SK-N-SH (cell line): ENCODE measurements around the gene CDK9. TPM values are rescaled to one million over a fixed set of nuclear protein-coding genes. Genes with fewer than 3 reads are reported as not detected.

Experiments used
- CTCF ChIA-PET: fragments of 300-600, 350-600 bp; formaldehyde crosslinking; extraction: SDS; loops from one replicate; lab custom pipeline; 2021; lab: Yijun Ruan, JAX
- POLR2A ChIA-PET: fragments of 350-600 bp; sonication (Branson Sonifier 250); formaldehyde crosslinking; extraction: SDS; loops from one replicate; lab custom pipeline; 2020; ENCODE audit warnings: antibody characterized with exemption, inconsistent platforms; lab: Yijun Ruan, JAX
- DNase-seq: peaks from one replicate; pipeline ENCODE4 v3.0.0; 2012
- H2AFZ ChIP-seq: fragments of 200-600 bp; sonication (generic); 2 replicates; pipeline ENCODE4 v1.8.1; 2016; ENCODE audit warnings: antibody characterized with exemption, mild to moderate bottlenecking, low read depth
- H3F3A ChIP-seq: fragments of 200-600 bp; sonication (generic); replicated peaks from 2 replicates; pipeline ENCODE3; 2016; ENCODE audit warnings: antibody characterized with exemption, mild to moderate bottlenecking; ENCODE audit not compliant: insufficient read depth
- H3K27ac ChIP-seq, 2 experiments: fragments of 200-500 bp in 1 of 2; fragments of 200-600 bp in 1 of 2; sonication (Bioruptor generic) in 1 of 2; sonication (generic), shearing (Covaris generic) in 1 of 2; 2 replicates each; pipeline versions ENCODE4 v1.5.1 to v1.6.1; 2014 to 2016; ENCODE audit warnings: low read depth in 2 of 2, inconsistent platforms in 1 of 2, low read length in 1 of 2, mild to moderate bottlenecking in 1 of 2, mixed read lengths in 1 of 2
- H3K27me3 ChIP-seq: fragments of 200-600 bp; sonication (generic), shearing (Covaris generic); 2 replicates; pipeline ENCODE4 v1.6.1; 2016; ENCODE audit warnings: mixed run types; ENCODE audit not compliant: insufficient read depth
- H3K36me3 ChIP-seq, 2 experiments: fragments of 200-500 bp in 1 of 2; fragments of 200-600 bp in 1 of 2; sonication (Bioruptor generic) in 1 of 2; sonication (generic) in 1 of 2; replicated peaks in 1 of 2; 2 replicates each; pipeline versions ENCODE3 to v1.5.1; 2014 to 2016; ENCODE audit warnings: low read length in 1 of 2, mild to moderate bottlenecking in 1 of 2; ENCODE audit not compliant: insufficient read depth in 2 of 2, control insufficient read depth in 1 of 2
- H3K4me1 ChIP-seq, 2 experiments: fragments of 200-500 bp in 1 of 2; fragments of 200-600 bp in 1 of 2; sonication (Bioruptor generic) in 1 of 2; sonication (generic), shearing (Covaris generic) in 1 of 2; 2 replicates each; pipeline versions ENCODE4 v1.5.1 to v1.6.1; 2014 to 2016; ENCODE audit warnings: low read depth in 1 of 2, low read length in 1 of 2, mixed run types in 1 of 2; ENCODE audit not compliant: insufficient read depth in 2 of 2, control insufficient read depth in 1 of 2
- H3K4me2 ChIP-seq: fragments of 200-600 bp; sonication (generic), shearing (Covaris generic); 2 replicates; pipeline ENCODE4 v1.6.1; 2017; ENCODE audit warnings: mixed run types
- H3K4me3 ChIP-seq, 2 experiments: fragments of 200-500 bp in 1 of 2; fragments of 200-600 bp in 1 of 2; sonication (Bioruptor generic) in 1 of 2; sonication (generic), shearing (Covaris generic) in 1 of 2; 2 replicates each; pipeline versions ENCODE4 v1.5.1 to v1.8.1; 2014 to 2016; ENCODE audit warnings: low read depth in 2 of 2, inconsistent platforms in 1 of 2, low read length in 1 of 2, mild to moderate bottlenecking in 1 of 2, mixed read lengths in 1 of 2, moderate library complexity in 1 of 2
- H3K79me2 ChIP-seq: fragments of 200-600 bp; sonication (generic); 2 replicates; pipeline ENCODE4 v1.8.1; 2017; ENCODE audit warnings: mild to moderate bottlenecking; ENCODE audit not compliant: insufficient read depth
- H3K9ac ChIP-seq: fragments of 200-600 bp; sonication (generic); 2 replicates; pipeline ENCODE4 v1.6.1; 2017; ENCODE audit warnings: mixed run types
- H3K9me2 ChIP-seq: fragments of 200-600 bp; sonication (generic); 2 replicates; pipeline ENCODE4 v1.6.1; 2017; ENCODE audit warnings: mixed run types
- H3K9me3 ChIP-seq: fragments of 200-600 bp; sonication (generic); 2 replicates; pipeline ENCODE4 v1.6.1; 2017; ENCODE audit warnings: mixed run types, mild to moderate bottlenecking, moderate library complexity
- H4K20me1 ChIP-seq: fragments of 200-600 bp; sonication (generic); 2 replicates; pipeline ENCODE4 v1.6.1; 2017; ENCODE audit warnings: mild to moderate bottlenecking, mixed run types; ENCODE audit not compliant: insufficient read depth
- CTCF ChIP-seq: fragments of 200-600 bp; sonication (generic); IDR thresholded peaks from 2 replicates; pipeline ENCODE4 v1.6.1; 2017; ENCODE audit warnings: antibody characterized with exemption, mild to moderate bottlenecking, moderate library complexity
- EP300 ChIP-seq, 2 experiments: IDR thresholded peaks; 2 replicates each; pipeline versions ENCODE4 v1.4.0 to v1.6.1; 2012; ENCODE audit warnings: borderline replicate concordance in 1 of 2, low read depth in 1 of 2, low read length in 1 of 2
- GATA2 ChIP-seq: sonication (generic); formaldehyde crosslinking; IDR thresholded peaks from 2 replicates; pipeline ENCODE4 v1.5.0; 2020; ENCODE audit warnings: mild to moderate bottlenecking, missing genetic modification reagents
- JUND ChIP-seq: IDR thresholded peaks from 2 replicates; pipeline ENCODE4 v1.4.0; 2012
- NFIC ChIP-seq: IDR thresholded peaks from 2 replicates; pipeline ENCODE4 v1.4.0; 2012; ENCODE audit warnings: borderline replicate concordance
- RCOR1 ChIP-seq: fragments of 150-350 bp; IDR thresholded peaks from 2 replicates; pipeline ENCODE4 v1.6.1; 2017; ENCODE audit warnings: antibody characterized with exemption, low read length
- REST ChIP-seq: IDR thresholded peaks from 2 replicates; pipeline ENCODE4 v1.6.1; 2012; ENCODE audit warnings: mild to moderate bottlenecking, low read depth, low read length, moderate library complexity
- SIN3A ChIP-seq: IDR thresholded peaks from 2 replicates; pipeline ENCODE4 v1.6.1; 2012; ENCODE audit warnings: low read depth, mild to moderate bottlenecking, low read length, moderate library complexity, borderline replicate concordance
- YY1 ChIP-seq: IDR thresholded peaks from 2 replicates; pipeline ENCODE4 v1.4.0; 2012; ENCODE audit warnings: low read depth, mild to moderate bottlenecking
- WGBS: methylation state at CpG from one replicate; pipeline ENCODE4 v1.1.6; 2017; ENCODE audit warnings: low lambda C conversion rate; 5-methylcytosine and 5-hydroxymethylcytosine counted together
- polyA plus RNA-seq, 3 experiments: library from polyadenylated mRNA; depleted of rRNA; stranded (reverse); fragments of >200 nt; gene quantifications; 2 replicates each; pipeline ENCODE4 v1.2.3, GENCODE V29; 2012

The CDK9 gene
- polyA plus RNA-seq, 1 of the 3 experiments (the other 2 are of a cell fraction) = 82.7 TPM

- Histone ChIP-seq H3K36me3 (no peaks in the 10 kb centered on the region), H3K9me3 (no peaks in the 10 kb centered on the region), H3K4me2 (no peak overlapping the region), H3F3A (no peaks in the 10 kb centered on the region), H3K9me2 (no peaks in the 10 kb centered on the region), H3K4me3 (no peak overlapping the region), H2AFZ (no peak overlapping the region), H3K27me3 (no peaks in the 10 kb centered on the region), H3K9ac (no peak overlapping the region), H3K4me1 (peaks cover 0 to 18% of the 10 kb centered on the region in 2 experiments; a peak in 1 of 4 replicates), H3K27ac (no peak overlapping the region), H4K20me1 (no peaks in the 10 kb centered on the region), H3K79me2 (no peaks in the 10 kb centered on the region)
- ChIA-PET CTCF (interaction anchor here (2.7 to 7.4 kb wide), 2 partner anchors 8 to 42 kb away, joined by 20 to 36 read pairs; partner anchors contain the start of gene TOR2A), POLR2A (no interaction called here)
- 68% methylated on average over 3 of the region's 5 CpGs for WGBS
- TF ChIP-seq JUND = no peak
- no peak for TF ChIP-seq RCOR1
- TF ChIP-seq REST = no peak
- no peak for TF ChIP-seq NFIC
- TF ChIP-seq YY1 = no peak
- TF ChIP-seq SIN3A = no peak
- no peak for DNase-seq
Observed at GRCh38 chr9:127776924-127777289, 8.9 kb upstream of the CDK9 start.

- Histone ChIP-seq H3K4me3 (no peak overlapping the region), H3K4me1 (peaks cover 0 to 18% of the 10 kb centered on the region in 2 experiments; a peak in 1 of 4 replicates), H3K9me3 (no peaks in the 10 kb centered on the region), H3K36me3 (no peaks in the 10 kb centered on the region), H3K79me2 (no peaks in the 10 kb centered on the region), H3F3A (no peaks in the 10 kb centered on the region)
- no peak for TF ChIP-seq CTCF
- TF ChIP-seq RCOR1 = no peak
- TF ChIP-seq EP300 (IDR thresholded peaks at IDR 0.05; ENCODE audit: borderline replicate concordance in 1 of 2, low read depth in 1 of 2, low read length in 1 of 2) = no peak
- TF ChIP-seq SIN3A = no peak
- no peak for TF ChIP-seq GATA2 (CRISPR knock-in tag)
- TF ChIP-seq, all 33 proteins: peak for 0
- Histone ChIP-seq H3K4me2 (no peak overlapping the region), H3K27ac (no peak overlapping the region), H4K20me1 (no peaks in the 10 kb centered on the region), H3K9me2 (no peaks in the 10 kb centered on the region), H3K27me3 (no peaks in the 10 kb centered on the region), H3K9ac (no peak overlapping the region), H2AFZ (no peak overlapping the region)
- CTCF ChIA-PET = interaction anchor here (0.6 kb wide), 1 partner anchor 66 kb away, joined by 3 read pairs; no protein-coding TSS in a partner anchor
- 87% methylated on average over 16 of the region's 18 CpGs for WGBS
- POLR2A ChIA-PET = no interaction called here
- no peak for DNase-seq
Observed at GRCh38 chr9:127777368-127777980, 8.4 kb upstream of the CDK9 start.
